Activated T-cell treated with anti-CD3 and anti-CD28 coated beads for 48 hours (primary cell): ENCODE measurements around the gene MED26.

Source experiments
- DNase-seq: peaks from one replicate; pipeline ENCODE4 v3.0.0-alpha.2; 2020; ENCODE audit warnings: low read depth

Gene MED26

GRCh38 chr19:16537111-16537510 is 90.9 kb downstream of the MED26 start:
- no peak for DNase-seq

GRCh38 chr19:16536130-16536529 is 91.9 kb downstream of the MED26 start:
- no peak for DNase-seq

GRCh38 chr19:16535381-16535780 is 92.6 kb downstream of the MED26 start:
- no peak for DNase-seq

GRCh38 chr19:16532440-16533234 is 95.4 kb downstream of the MED26 start:
- no peak for DNase-seq

GRCh38 chr19:16531380-16531669 is 96.7 kb downstream of the MED26 start:
- no peak for DNase-seq

- DNase-seq: no peak
Observed at GRCh38 chr19:16530540-16531379, 97.2 kb downstream of the MED26 start.

- DNase-seq: no peak
Observed at GRCh38 chr19:16529466-16530144, 98.4 kb downstream of the MED26 start.

- DNase-seq: peak; percentile 29
Observed at GRCh38 chr19:16527971-16528521, 100.0 kb downstream of the MED26 start.

- DNase-seq: no peak
Observed at GRCh38 chr19:16527334-16527935, 100.6 kb downstream of the MED26 start.

- no peak for DNase-seq
Observed at GRCh38 chr19:16525751-16526481, 102.1 kb downstream of the MED26 start.

GRCh38 chr19:16524991-16525734 is 102.8 kb downstream of the MED26 start:
- DNase-seq: no peak
